ENCODE measurements around the gene PLCB4.

Gene PLCB4

GRCh38 chr20:9253006-9253539 lies 184.2 kb downstream of the PLCB4 start:
- TF ChIP-seq, protein P1, sequence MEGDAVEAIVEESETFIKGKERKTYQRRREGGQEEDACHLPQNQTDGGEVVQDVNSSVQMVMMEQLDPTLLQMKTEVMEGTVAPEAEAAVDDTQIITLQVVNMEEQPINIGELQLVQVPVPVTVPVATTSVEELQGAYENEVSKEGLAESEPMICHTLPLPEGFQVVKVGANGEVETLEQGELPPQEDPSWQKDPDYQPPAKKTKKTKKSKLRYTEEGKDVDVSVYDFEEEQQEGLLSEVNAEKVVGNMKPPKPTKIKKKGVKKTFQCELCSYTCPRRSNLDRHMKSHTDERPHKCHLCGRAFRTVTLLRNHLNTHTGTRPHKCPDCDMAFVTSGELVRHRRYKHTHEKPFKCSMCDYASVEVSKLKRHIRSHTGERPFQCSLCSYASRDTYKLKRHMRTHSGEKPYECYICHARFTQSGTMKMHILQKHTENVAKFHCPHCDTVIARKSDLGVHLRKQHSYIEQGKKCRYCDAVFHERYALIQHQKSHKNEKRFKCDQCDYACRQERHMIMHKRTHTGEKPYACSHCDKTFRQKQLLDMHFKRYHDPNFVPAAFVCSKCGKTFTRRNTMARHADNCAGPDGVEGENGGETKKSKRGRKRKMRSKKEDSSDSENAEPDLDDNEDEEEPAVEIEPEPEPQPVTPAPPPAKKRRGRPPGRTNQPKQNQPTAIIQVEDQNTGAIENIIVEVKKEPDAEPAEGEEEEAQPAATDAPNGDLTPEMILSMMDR (IDR thresholded peaks at IDR 0.05; ENCODE audit: extremely low read depth, insufficient read depth, missing control alignments) = no peak
- in situ Hi-C loops (cut with MboI; ENCODE audit: low pct_unique_long_range_greater_than_20kb, low sequenced_read_pairs, unreplicated experiment) = no loop called here

GRCh38 chr20:9255171-9255570 lies 186.3 kb downstream of the PLCB4 start:
- no peak for DNase-seq (ENCODE audit: low spot score)
- TF ChIP-seq, protein P1 (IDR thresholded peaks at IDR 0.05; ENCODE audit: extremely low read depth, insufficient read depth, missing control alignments) = no peak
- in situ Hi-C loops (cut with MboI; ENCODE audit: low pct_unique_long_range_greater_than_20kb, low sequenced_read_pairs, unreplicated experiment) = no loop called here

More at GRCh38 chr20:9253006-9253539, 184.2 kb downstream of the PLCB4 start:
- no peak for DNase-seq (ENCODE audit: low spot score)

- in situ Hi-C loops (cut with MboI; ENCODE audit: low pct_unique_long_range_greater_than_20kb, low sequenced_read_pairs, unreplicated experiment) = no loop called here
- no peak for DNase-seq (ENCODE audit: low spot score)
- TF ChIP-seq, protein P1 (IDR thresholded peaks at IDR 0.05; ENCODE audit: extremely low read depth, insufficient read depth, missing control alignments) = no peak
These were observed 187.5 kb downstream of the PLCB4 start for GRCh38 chr20:9256393-9256792.

DNA sequence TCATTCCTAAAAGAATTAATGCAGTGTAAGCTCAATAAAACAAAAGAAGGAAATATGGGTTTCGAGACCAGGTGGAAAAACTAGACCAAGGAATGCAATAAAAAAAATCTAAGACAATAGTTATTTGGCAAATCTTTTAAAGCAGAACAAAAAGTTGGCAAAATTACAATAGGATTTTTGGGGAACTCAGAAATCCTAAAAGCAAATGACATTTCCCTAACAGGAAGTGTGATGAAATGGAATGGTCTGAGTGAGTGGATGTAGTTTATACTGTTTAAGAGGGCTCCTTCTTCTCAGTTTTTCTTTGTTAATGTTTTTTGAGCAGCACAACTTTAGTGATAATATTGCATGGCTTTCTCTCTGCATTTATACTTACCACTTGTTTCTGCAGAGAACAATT lies 190.0 kb downstream of the PLCB4 start:
- no peak for DNase-seq (ENCODE audit: low spot score)
- in situ Hi-C loops (cut with MboI; ENCODE audit: low pct_unique_long_range_greater_than_20kb, low sequenced_read_pairs, unreplicated experiment) = no loop called here
- TF ChIP-seq, protein P1 (IDR thresholded peaks at IDR 0.05; ENCODE audit: extremely low read depth, insufficient read depth, missing control alignments) = no peak

- in situ Hi-C loops (cut with MboI; ENCODE audit: low pct_unique_long_range_greater_than_20kb, low sequenced_read_pairs, unreplicated experiment) = no loop called here
- TF ChIP-seq, protein P1 (IDR thresholded peaks at IDR 0.05; ENCODE audit: extremely low read depth, insufficient read depth, missing control alignments) = no peak
- no peak for DNase-seq (ENCODE audit: low spot score)
These were observed 191.1 kb downstream of the PLCB4 start for GRCh38 chr20:9260027-9260426.

- DNase-seq (ENCODE audit: low spot score) = no peak
- in situ Hi-C loops (cut with MboI; ENCODE audit: low pct_unique_long_range_greater_than_20kb, low sequenced_read_pairs, unreplicated experiment) = no loop called here
- TF ChIP-seq, protein P1 (IDR thresholded peaks at IDR 0.05; ENCODE audit: extremely low read depth, insufficient read depth, missing control alignments) = no peak
These were observed 192.9 kb downstream of the PLCB4 start for GRCh38 chr20:9261781-9262180.

Measured in GM13977 (cell line).